Stimulated activated effector memory CD8-positive, alpha-beta T cell treated with anti-CD3 and anti-CD28 coated beads, Interleukin-12 subunit alpha, Interleukin-12 subunit beta, amount 100 ng/mL, for 72 hours (primary cell): ENCODE results near the gene MOSPD2.

ENCODE experiments used
- ATAC-seq: fragments of 150-1000 bp; cut with Tn5 transposase; 2 replicates; pipeline ENCODE4 v1.10.0; 2021
- DNase-seq, 2 donors: peaks; one replicate each; pipeline ENCODE4 v3.0.0; 2021 to 2022; ENCODE audit warnings: low spot score in 2 of 2
- H3K27ac Mint-ChIP-seq: one replicate; pipeline ENCODE4 v1.8.0; 2022; ENCODE audit warnings: mild to moderate bottlenecking, mixed read lengths
- H3K36me3 Mint-ChIP-seq: one replicate; pipeline ENCODE4 v1.8.0; 2022; ENCODE audit warnings: mild to moderate bottlenecking, mixed read lengths
- H3K4me1 Mint-ChIP-seq: one replicate; pipeline ENCODE4 v1.8.0; 2022; ENCODE audit warnings: mixed read lengths
- H3K4me3 Mint-ChIP-seq: one replicate; pipeline ENCODE4 v1.8.0; 2022; ENCODE audit warnings: mild to moderate bottlenecking, mixed read lengths
- H3K9me3 Mint-ChIP-seq: one replicate; pipeline ENCODE4 v1.8.0; 2022; ENCODE audit warnings: mixed read lengths

Gene MOSPD2

GRCh38 chrX:14872851-14873675 lies at the start of gene MOSPD2, which contains the start of gene FANCB:
Gene MOSPD2, plus strand, starts transcription at chrX:14873421. Its CDS starts 108 bp downstream, at chrX:14873529.
Gene FANCB, minus strand, starts transcription at chrX:14873069. Its CDS starts 7,559 bp downstream, at chrX:14865510.
- peak within 1 kb of the TSS; percentile 74 for H3K4me3 Mint-ChIP-seq
- no peaks in the 10 kb centered on the region for H3K9me3 Mint-ChIP-seq
- ATAC-seq (peak; percentile 95), DNase-seq (peak; percentile 73 to 91)
- H3K36me3 Mint-ChIP-seq, result peaks cover 7% of the 10 kb centered on the region
- peaks cover 6% of the 10 kb centered on the region for H3K4me1 Mint-ChIP-seq
- H3K27ac Mint-ChIP-seq, result peak within 1 kb of the TSS; percentile 88

- Mint-ChIP-seq H3K4me1 (no peaks in the 10 kb centered on the region), H3K4me3 (no peak overlapping the region), H3K36me3 (no peaks in the 10 kb centered on the region), H3K27ac (no peak overlapping the region), H3K9me3 (no peaks in the 10 kb centered on the region)
- ATAC-seq (no peak), DNase-seq (no peak)
These were observed 47.4 kb upstream of the MOSPD2 start for GRCh38 chrX:14825851-14826250.

- no peak overlapping the region for H3K27ac Mint-ChIP-seq
- no peaks in the 10 kb centered on the region for H3K4me1 Mint-ChIP-seq
- no peak overlapping the region for H3K4me3 Mint-ChIP-seq
- H3K36me3 Mint-ChIP-seq, result no peaks in the 10 kb centered on the region
- no peaks in the 10 kb centered on the region for H3K9me3 Mint-ChIP-seq
- DNase-seq (no peak), ATAC-seq (no peak)
These were observed 46.9 kb upstream of the MOSPD2 start for GRCh38 chrX:14826319-14826718.

- no peaks in the 10 kb centered on the region for H3K36me3 Mint-ChIP-seq
- ATAC-seq, result no peak
- H3K4me3 Mint-ChIP-seq, result no peak overlapping the region
- no peak for DNase-seq
- no peak overlapping the region for H3K27ac Mint-ChIP-seq
- H3K4me1 Mint-ChIP-seq, result no peaks in the 10 kb centered on the region
- H3K9me3 Mint-ChIP-seq, result no peaks in the 10 kb centered on the region
These were observed 43.6 kb upstream of the MOSPD2 start for GRCh38 chrX:14829643-14830042.

GRCh38 chrX:14832151-14832550 lies 41.1 kb upstream of the MOSPD2 start:
- Mint-ChIP-seq H3K9me3 (no peaks in the 10 kb centered on the region), H3K4me1 (no peaks in the 10 kb centered on the region), H3K27ac (no peak overlapping the region), H3K36me3 (no peaks in the 10 kb centered on the region), H3K4me3 (no peak overlapping the region)
- DNase-seq (no peak), ATAC-seq (no peak)

- Mint-ChIP-seq H3K27ac (no peak overlapping the region), H3K9me3 (no peaks in the 10 kb centered on the region), H3K36me3 (no peaks in the 10 kb centered on the region), H3K4me3 (no peak overlapping the region), H3K4me1 (no peaks in the 10 kb centered on the region)
- DNase-seq, result no peak
- ATAC-seq, result no peak
These were observed 40.6 kb upstream of the MOSPD2 start for GRCh38 chrX:14832586-14832985.

- ATAC-seq (no peak), DNase-seq (no peak)
- no peak overlapping the region for H3K4me3 Mint-ChIP-seq
- H3K4me1 Mint-ChIP-seq, result no peaks in the 10 kb centered on the region
- no peak overlapping the region for H3K27ac Mint-ChIP-seq
- H3K9me3 Mint-ChIP-seq, result no peaks in the 10 kb centered on the region
- H3K36me3 Mint-ChIP-seq, result no peaks in the 10 kb centered on the region
These were observed 36.1 kb upstream of the MOSPD2 start for GRCh38 chrX:14837155-14837554.

GRCh38 chrX:14843666-14844065 lies 29.6 kb upstream of the MOSPD2 start:
- no peak for DNase-seq
- no peaks in the 10 kb centered on the region for H3K9me3 Mint-ChIP-seq

GRCh38 chrX:14851526-14851925 lies 21.7 kb upstream of the MOSPD2 start:
- no peak for DNase-seq
- Mint-ChIP-seq H3K4me3 (no peak overlapping the region), H3K9me3 (no peaks in the 10 kb centered on the region), H3K4me1 (no peaks in the 10 kb centered on the region), H3K27ac (no peak overlapping the region), H3K36me3 (peaks cover 3% of the 10 kb centered on the region)
- ATAC-seq, result no peak

More at GRCh38 chrX:14843666-14844065, 29.6 kb upstream of the MOSPD2 start:
- no peak overlapping the region for H3K27ac Mint-ChIP-seq
- no peak overlapping the region for H3K4me3 Mint-ChIP-seq
- H3K36me3 Mint-ChIP-seq, result peaks cover 13% of the 10 kb centered on the region
- no peak for ATAC-seq
- no peaks in the 10 kb centered on the region for H3K4me1 Mint-ChIP-seq

- no peak overlapping the region for H3K4me3 Mint-ChIP-seq
- DNase-seq (no peak), ATAC-seq (no peak)
- H3K4me1 Mint-ChIP-seq, result no peaks in the 10 kb centered on the region
- H3K36me3 Mint-ChIP-seq, result peaks cover 13% of the 10 kb centered on the region
- no peak overlapping the region for H3K27ac Mint-ChIP-seq
- H3K9me3 Mint-ChIP-seq, result no peaks in the 10 kb centered on the region
These were observed 8.6 kb upstream of the MOSPD2 start for GRCh38 chrX:14864631-14865030.

- H3K36me3 Mint-ChIP-seq, result peaks cover 13% of the 10 kb centered on the region
- H3K4me3 Mint-ChIP-seq, result no peak overlapping the region
- no peaks in the 10 kb centered on the region for H3K4me1 Mint-ChIP-seq
- DNase-seq (no peak), ATAC-seq (no peak)
- no peak overlapping the region for H3K27ac Mint-ChIP-seq
- no peaks in the 10 kb centered on the region for H3K9me3 Mint-ChIP-seq
These were observed 8.0 kb upstream of the MOSPD2 start for GRCh38 chrX:14865201-14865600.

- DNase-seq (no peak), ATAC-seq (no peak)
- no peaks in the 10 kb centered on the region for H3K9me3 Mint-ChIP-seq
- no peak overlapping the region for H3K27ac Mint-ChIP-seq
- peak overlapping the region; percentile 74 for H3K4me3 Mint-ChIP-seq
- peaks cover 6% of the 10 kb centered on the region for H3K4me1 Mint-ChIP-seq
- H3K36me3 Mint-ChIP-seq, result peaks cover 20% of the 10 kb centered on the region
These were observed 1.5 kb upstream of the MOSPD2 start for GRCh38 chrX:14871767-14872166.

GRCh38 chrX:14872355-14872754 lies 866 bp upstream of the MOSPD2 start:
- Mint-ChIP-seq H3K36me3 (peaks cover 14% of the 10 kb centered on the region), H3K4me3 (peak overlapping the region; percentile 74), H3K9me3 (no peaks in the 10 kb centered on the region), H3K27ac (peak overlapping the region; percentile 88), H3K4me1 (peaks cover 6% of the 10 kb centered on the region)
- ATAC-seq, result no peak
- no peak for DNase-seq

GRCh38 chrX:14873676-14874049 lies 442 bp downstream of the MOSPD2 start:
- no peak for ATAC-seq
- Mint-ChIP-seq H3K4me3 (peak overlapping the region; percentile 74), H3K36me3 (peaks cover 10% of the 10 kb centered on the region), H3K9me3 (no peaks in the 10 kb centered on the region), H3K4me1 (peaks cover 6% of the 10 kb centered on the region), H3K27ac (peak overlapping the region; percentile 88)
- peak in 1 of 2 donors; percentile 1 for DNase-seq

- Mint-ChIP-seq H3K4me3 (no peak overlapping the region), H3K4me1 (peaks cover 6% of the 10 kb centered on the region), H3K36me3 (peaks cover 13% of the 10 kb centered on the region), H3K9me3 (no peaks in the 10 kb centered on the region), H3K27ac (no peak overlapping the region)
- DNase-seq (no peak), ATAC-seq (no peak)
These were observed 2.4 kb downstream of the MOSPD2 start for GRCh38 chrX:14875624-14876023.

GRCh38 chrX:14883826-14884225 lies 10.6 kb downstream of the MOSPD2 start:
- Mint-ChIP-seq H3K4me3 (peak overlapping the region; percentile 42), H3K4me1 (peaks cover 32% of the 10 kb centered on the region), H3K36me3 (peaks cover 12% of the 10 kb centered on the region), H3K9me3 (no peaks in the 10 kb centered on the region), H3K27ac (peak overlapping the region; percentile 83)
- no peak for DNase-seq
- peak; percentile 51 for ATAC-seq
